ENCODE measurements around the gene ATG14.

DNA sequence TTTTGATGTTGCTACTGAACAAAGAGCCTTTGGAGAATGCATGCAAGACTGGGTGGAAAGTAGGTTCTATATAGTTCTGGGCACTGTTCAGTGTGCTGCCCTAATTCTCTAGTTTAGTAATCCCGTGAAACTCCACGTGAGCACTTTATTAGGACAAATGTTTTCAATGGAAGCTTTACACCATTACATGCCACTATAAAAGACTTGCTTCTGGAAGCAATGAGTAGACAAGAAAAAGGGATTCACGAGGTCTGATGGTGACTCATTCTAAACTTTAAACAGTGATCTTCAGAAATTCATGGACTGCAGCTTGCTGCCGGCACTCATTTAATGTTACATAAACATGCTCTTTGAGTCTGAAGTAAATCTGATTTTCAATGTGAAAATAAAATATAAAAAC lies 22.3 kb downstream of the ATG14 start:
- TF ChIP-seq POLR2AphosphoS5 (IDR thresholded peaks at IDR 0.05; ENCODE audit: low read depth, low read length) (no peak), POLR2A (IDR thresholded peaks at IDR 0.05; ENCODE audit: low read depth, low read length) (no peak), TAF1 (IDR thresholded peaks at IDR 0.05; ENCODE audit: borderline replicate concordance, low read depth, low read length) (no peak)

All from GM12892 (cell line).